ENCODE results near the gene SEPSECS. TPM values are rescaled to one million over a fixed set of nuclear protein-coding genes. Genes with fewer than 3 reads are reported as not detected.

SEPSECS gene
- total RNA-seq, 2 experiments from 2014 or later = 18.5 to 18.7 TPM

DNA sequence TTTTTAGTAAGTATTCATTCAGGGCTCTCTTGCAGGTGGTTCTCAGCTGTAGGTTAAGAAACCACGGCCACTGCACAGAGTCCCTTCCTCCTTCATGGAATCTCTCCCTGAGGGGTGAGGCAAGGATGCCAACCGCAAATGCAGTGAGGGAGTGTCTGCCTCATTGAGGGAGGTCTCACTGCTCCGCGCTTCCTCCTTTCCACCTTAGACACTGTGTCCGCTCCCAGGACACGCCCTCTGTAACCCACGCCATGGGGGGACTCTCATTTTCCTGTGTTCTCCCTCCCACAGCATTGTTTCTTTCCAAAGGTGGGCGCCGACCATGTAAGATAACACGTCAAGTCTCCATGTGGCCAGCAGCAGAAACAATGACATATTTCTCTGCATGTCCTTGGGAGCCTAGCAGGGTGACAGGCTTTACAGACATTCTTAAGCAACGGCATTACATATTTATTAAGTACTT lies 63.2 kb downstream of the SEPSECS start:
- no peaks in the 10 kb centered on the region for H3K4me1 Mint-ChIP-seq (ENCODE audit: low read depth)
- no peak overlapping the region for H3K27ac Mint-ChIP-seq
- no peak for DNase-seq
- no peak for ATAC-seq (ENCODE audit: poor library complexity)
- H3K9me3 Mint-ChIP-seq = peaks cover 13% of the 10 kb centered on the region
- H3K27ac ChIP-seq (ENCODE audit: low read depth in 1 of 2, low read length in 2 of 2) = no peak overlapping the region
- ChIA-PET POLR2A (no interaction called here), CTCF (no interaction called here)
- H3K9me3 ChIP-seq (ENCODE audit: control insufficient read depth in 1 of 2, insufficient read depth in 1 of 2, low read length in 2 of 2) = peaks cover 5 to 17% of the 10 kb centered on the region in 2 experiments
- no peak overlapping the region for H3K4me3 Mint-ChIP-seq
- intact Hi-C loops (cut with DNase I, micrococcal nuclease) = no loop called here
- no peak overlapping the region for H3K4me3 ChIP-seq (ENCODE audit: low read length)
- no peaks in the 10 kb centered on the region for H3K36me3 ChIP-seq (ENCODE audit: insufficient read depth, low read length)
- H3K4me1 ChIP-seq (ENCODE audit: insufficient read depth, low read length) = no peaks in the 10 kb centered on the region
- H3K36me3 Mint-ChIP-seq (ENCODE audit: low read depth) = no peaks in the 10 kb centered on the region
- TF ChIP-seq, protein P1, sequence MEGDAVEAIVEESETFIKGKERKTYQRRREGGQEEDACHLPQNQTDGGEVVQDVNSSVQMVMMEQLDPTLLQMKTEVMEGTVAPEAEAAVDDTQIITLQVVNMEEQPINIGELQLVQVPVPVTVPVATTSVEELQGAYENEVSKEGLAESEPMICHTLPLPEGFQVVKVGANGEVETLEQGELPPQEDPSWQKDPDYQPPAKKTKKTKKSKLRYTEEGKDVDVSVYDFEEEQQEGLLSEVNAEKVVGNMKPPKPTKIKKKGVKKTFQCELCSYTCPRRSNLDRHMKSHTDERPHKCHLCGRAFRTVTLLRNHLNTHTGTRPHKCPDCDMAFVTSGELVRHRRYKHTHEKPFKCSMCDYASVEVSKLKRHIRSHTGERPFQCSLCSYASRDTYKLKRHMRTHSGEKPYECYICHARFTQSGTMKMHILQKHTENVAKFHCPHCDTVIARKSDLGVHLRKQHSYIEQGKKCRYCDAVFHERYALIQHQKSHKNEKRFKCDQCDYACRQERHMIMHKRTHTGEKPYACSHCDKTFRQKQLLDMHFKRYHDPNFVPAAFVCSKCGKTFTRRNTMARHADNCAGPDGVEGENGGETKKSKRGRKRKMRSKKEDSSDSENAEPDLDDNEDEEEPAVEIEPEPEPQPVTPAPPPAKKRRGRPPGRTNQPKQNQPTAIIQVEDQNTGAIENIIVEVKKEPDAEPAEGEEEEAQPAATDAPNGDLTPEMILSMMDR (IDR thresholded peaks at IDR 0.05) = no peak
- H3K27me3 Mint-ChIP-seq = peaks cover 32% of the 10 kb centered on the region
- H3K27me3 ChIP-seq (ENCODE audit: control insufficient read depth in 1 of 2, insufficient read depth in 2 of 2, low read length in 2 of 2) = no peaks in the 10 kb centered on the region

DNA sequence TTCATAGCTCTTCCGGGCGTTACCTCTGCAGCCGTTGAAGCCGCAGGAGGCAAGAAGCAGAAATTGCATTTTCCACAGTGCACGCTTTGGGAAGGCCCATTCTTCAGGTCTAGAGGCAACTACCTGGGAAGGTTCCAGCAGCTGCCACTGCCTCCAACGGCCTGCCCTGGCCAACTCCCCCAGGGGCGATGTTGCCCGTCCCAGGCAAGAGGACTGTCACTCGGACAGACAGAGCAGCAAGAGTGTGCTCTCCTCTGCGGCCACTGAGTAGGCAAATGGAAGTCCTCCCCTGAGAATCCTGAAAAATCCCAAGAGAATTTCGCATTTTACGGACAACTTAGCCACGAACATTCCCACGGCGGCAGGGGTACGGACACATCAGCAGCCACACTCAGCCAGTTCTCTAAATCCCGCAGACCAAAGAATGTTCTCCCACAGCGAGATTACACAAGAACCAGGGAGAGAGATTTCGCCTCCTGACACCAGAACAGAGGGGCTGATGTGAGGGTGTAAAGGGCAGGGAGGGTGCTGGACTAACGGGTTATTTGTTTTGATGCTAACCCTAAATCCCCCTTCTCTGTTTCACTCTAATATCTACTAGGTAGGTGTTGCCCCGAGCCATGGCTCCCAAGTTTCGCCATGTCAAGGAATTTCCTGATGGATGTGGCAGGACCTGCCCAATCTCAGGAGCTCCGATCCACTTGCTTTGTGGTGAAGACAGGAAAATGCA lies 63.8 kb downstream of the SEPSECS start:
- H3K4me3 Mint-ChIP-seq = no peak overlapping the region
- H3K36me3 ChIP-seq (ENCODE audit: insufficient read depth, low read length) = no peaks in the 10 kb centered on the region
- no peak overlapping the region for H3K27ac Mint-ChIP-seq
- no peak for ATAC-seq (ENCODE audit: poor library complexity)
- H3K4me1 Mint-ChIP-seq (ENCODE audit: low read depth) = no peaks in the 10 kb centered on the region
- no peak for DNase-seq
- peaks cover 0 to 17% of the 10 kb centered on the region in 2 experiments for H3K9me3 ChIP-seq (ENCODE audit: control insufficient read depth in 1 of 2, insufficient read depth in 1 of 2, low read length in 2 of 2)
- H3K36me3 Mint-ChIP-seq (ENCODE audit: low read depth) = no peaks in the 10 kb centered on the region
- TF ChIP-seq, protein P1 (IDR thresholded peaks at IDR 0.05) = no peak
- no peaks in the 10 kb centered on the region for H3K27me3 ChIP-seq (ENCODE audit: control insufficient read depth in 1 of 2, insufficient read depth in 2 of 2, low read length in 2 of 2)
- POLR2A ChIA-PET = no interaction called here
- CTCF ChIA-PET = no interaction called here
- H3K9me3 Mint-ChIP-seq = peaks cover 10% of the 10 kb centered on the region
- no peak overlapping the region for H3K4me3 ChIP-seq (ENCODE audit: low read length)
- no peak overlapping the region for H3K27ac ChIP-seq (ENCODE audit: low read depth in 1 of 2, low read length in 2 of 2)
- peaks cover 37% of the 10 kb centered on the region for H3K27me3 Mint-ChIP-seq
- intact Hi-C loops (cut with DNase I, micrococcal nuclease) = no loop called here
- H3K4me1 ChIP-seq (ENCODE audit: insufficient read depth, low read length) = no peaks in the 10 kb centered on the region

DNA sequence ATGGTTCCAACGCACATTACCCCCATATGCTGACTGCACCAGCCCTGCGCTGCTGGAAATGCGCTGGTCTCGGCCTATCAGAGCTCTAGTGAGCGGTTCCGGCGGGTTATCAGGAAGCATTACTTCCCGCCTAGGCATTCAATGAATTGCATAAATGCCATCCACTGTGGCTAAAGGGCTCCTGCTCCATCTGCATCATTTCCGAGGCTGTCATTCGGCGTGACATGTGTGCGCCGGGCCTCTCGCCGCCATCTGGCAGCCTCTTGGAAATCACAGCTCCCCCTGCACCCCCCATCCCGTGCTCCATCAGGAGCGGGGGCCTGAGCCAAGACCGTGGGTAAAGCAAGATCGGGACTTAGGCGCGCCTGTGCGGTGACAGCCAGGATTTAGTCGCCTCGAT lies 64.4 kb downstream of the SEPSECS start:
- H3K4me3 Mint-ChIP-seq = no peak overlapping the region
- no peak overlapping the region for H3K27ac ChIP-seq (ENCODE audit: low read depth in 1 of 2, low read length in 2 of 2)
- H3K4me1 Mint-ChIP-seq (ENCODE audit: low read depth) = no peaks in the 10 kb centered on the region
- no peak overlapping the region for H3K4me3 ChIP-seq (ENCODE audit: low read length)
- peaks cover 40% of the 10 kb centered on the region for H3K27me3 Mint-ChIP-seq
- H3K36me3 Mint-ChIP-seq (ENCODE audit: low read depth) = no peaks in the 10 kb centered on the region
- intact Hi-C loops (cut with DNase I, micrococcal nuclease) = no loop called here
- ChIA-PET CTCF (no interaction called here), POLR2A (no interaction called here)
- peaks cover 0 to 2% of the 10 kb centered on the region in 2 experiments for H3K27me3 ChIP-seq (ENCODE audit: control insufficient read depth in 1 of 2, insufficient read depth in 2 of 2, low read length in 2 of 2)
- TF ChIP-seq, protein P1 (IDR thresholded peaks at IDR 0.05) = no peak
- peaks cover 0 to 17% of the 10 kb centered on the region in 2 experiments for H3K9me3 ChIP-seq (ENCODE audit: control insufficient read depth in 1 of 2, insufficient read depth in 1 of 2, low read length in 2 of 2)
- H3K36me3 ChIP-seq (ENCODE audit: insufficient read depth, low read length) = no peaks in the 10 kb centered on the region
- peaks cover 6% of the 10 kb centered on the region for H3K9me3 Mint-ChIP-seq
- DNase-seq (no peak), ATAC-seq (ENCODE audit: poor library complexity) (no peak)
- no peak overlapping the region for H3K27ac Mint-ChIP-seq
- no peaks in the 10 kb centered on the region for H3K4me1 ChIP-seq (ENCODE audit: insufficient read depth, low read length)
